IPS-15b (cell line): ENCODE measurements around the gene S100P.
A peak's percentile ranks its signal among the peaks of the same experiment; 100 is the strongest.
"Not testable (repeated sequence)": the region's sequence is repeated elsewhere in the genome, so short reads cannot be mapped to it uniquely, and the experiment has no call there.

Experiments
- H3K27me3 ChIP-seq: one replicate; pipeline ENCODE4 v1.6.1; 2013; ENCODE audit warnings: low read length; ENCODE audit not compliant: control insufficient read depth, insufficient read depth
- H3K36me3 ChIP-seq: one replicate; pipeline ENCODE4 v1.6.1; 2013; ENCODE audit warnings: low read length; ENCODE audit not compliant: control insufficient read depth, insufficient read depth
- H3K4me1 ChIP-seq: one replicate; pipeline ENCODE4 v1.6.1; 2013; ENCODE audit warnings: mild to moderate bottlenecking, low read length; ENCODE audit not compliant: control insufficient read depth, insufficient read depth
- H3K4me3 ChIP-seq: one replicate; pipeline ENCODE4 v1.5.1; 2013; ENCODE audit warnings: low read depth, low read length
- H3K9ac ChIP-seq: one replicate; pipeline ENCODE4 v1.6.1; 2013; ENCODE audit warnings: low read depth, mild to moderate bottlenecking, low read length
- H3K9me3 ChIP-seq: one replicate; pipeline ENCODE4 v1.6.1; 2013; ENCODE audit warnings: mild to moderate bottlenecking, low read length; ENCODE audit not compliant: control insufficient read depth, insufficient read depth

The S100P gene

GRCh38 chr4:6693231-6694176 is at the start of gene S100P:
S100P (plus strand) TSS chr4:6693878; CDS start chr4:6693933, 55 bp downstream.
- H3K4me1 ChIP-seq: no peaks in the 10 kb centered on the region
- no peaks in the 10 kb centered on the region for H3K27me3 ChIP-seq
- H3K36me3 ChIP-seq: no peaks in the 10 kb centered on the region
- H3K4me3 ChIP-seq: no peak within 1 kb of the TSS
- H3K9me3 ChIP-seq: no peaks in the 10 kb centered on the region
- H3K9ac ChIP-seq: no peak within 1 kb of the TSS

DNA sequence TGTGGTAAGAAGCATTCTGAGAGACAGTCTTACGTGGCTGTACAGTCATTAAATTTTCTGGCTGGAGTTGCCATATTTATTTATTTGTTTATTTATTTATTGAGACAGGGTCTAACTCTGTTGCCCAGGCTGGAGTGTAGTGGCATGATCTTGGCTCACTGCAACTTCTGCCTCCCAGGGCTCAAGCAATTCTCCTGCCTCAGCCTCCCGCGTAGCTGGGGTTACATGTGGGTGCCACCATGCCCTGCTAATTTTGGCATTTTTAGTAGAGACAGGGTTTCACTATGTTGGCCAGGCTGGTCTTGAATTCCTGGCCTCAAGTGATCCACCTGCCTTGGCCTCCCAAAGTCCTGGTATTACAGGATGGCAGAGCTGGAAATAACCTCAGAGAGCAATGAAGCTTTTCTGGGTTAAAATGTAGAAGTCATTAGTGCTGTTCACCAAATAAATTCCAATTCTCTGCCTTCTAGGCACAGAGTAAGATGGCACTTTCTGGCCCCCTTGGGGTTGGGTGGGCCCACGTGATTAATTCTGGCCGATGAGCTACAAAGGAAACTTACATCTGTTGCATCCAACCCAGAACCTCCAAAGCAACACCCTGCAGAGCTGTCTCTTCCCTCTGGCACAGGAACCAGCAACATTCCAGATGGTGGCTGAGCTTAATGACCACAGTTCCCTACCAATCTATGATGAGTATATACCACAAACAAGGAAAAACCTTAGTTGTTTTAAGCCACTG is 48.7 kb upstream of the S100P start:
- Histone ChIP-seq H3K9me3 (no peaks in the 10 kb centered on the region), H3K36me3 (peaks cover 4% of the 10 kb centered on the region), H3K4me1 (no peaks in the 10 kb centered on the region), H3K4me3 (no peak overlapping the region), H3K9ac (no peak overlapping the region), H3K27me3 (no peaks in the 10 kb centered on the region)

- peaks cover 4% of the 10 kb centered on the region for H3K36me3 ChIP-seq
- no peak overlapping the region for H3K4me3 ChIP-seq
- H3K4me1 ChIP-seq: no peaks in the 10 kb centered on the region
- no peak overlapping the region for H3K9ac ChIP-seq
- H3K9me3 ChIP-seq: no peaks in the 10 kb centered on the region
- H3K27me3 ChIP-seq: no peaks in the 10 kb centered on the region
Observed at GRCh38 chr4:6647169-6647568, 46.5 kb upstream of the S100P start.

GRCh38 chr4:6647582-6648230 is 46.0 kb upstream of the S100P start:
- Histone ChIP-seq H3K4me1 (no peaks in the 10 kb centered on the region), H3K9me3 (no peaks in the 10 kb centered on the region), H3K27me3 (no peaks in the 10 kb centered on the region), H3K4me3 (no peak overlapping the region), H3K9ac (no peak overlapping the region), H3K36me3 (peaks cover 3% of the 10 kb centered on the region)

- no peaks in the 10 kb centered on the region for H3K27me3 ChIP-seq
Observed at GRCh38 chr4:6649216-6649615, 44.5 kb upstream of the S100P start.

DNA sequence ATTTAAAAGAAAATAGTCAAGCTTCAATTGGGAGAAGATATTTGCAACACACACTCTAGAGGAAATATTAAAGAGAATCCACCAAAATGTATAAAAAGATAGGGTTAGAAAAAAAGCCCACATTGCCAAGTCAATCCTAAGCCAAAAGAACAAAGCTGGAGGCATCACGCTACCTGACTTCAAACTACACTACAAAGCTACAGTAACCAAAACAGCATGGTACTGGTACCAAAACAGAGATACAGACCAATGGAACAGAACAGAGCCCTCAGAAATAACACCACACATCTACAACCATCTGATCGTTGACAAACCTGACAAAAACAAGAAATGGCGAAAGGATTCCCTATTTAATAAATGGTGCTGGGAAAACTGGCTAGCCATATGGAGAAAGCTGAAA is 39.5 kb upstream of the S100P start:
- H3K9ac ChIP-seq, H3K4me1 ChIP-seq, H3K36me3 ChIP-seq, H3K27me3 ChIP-seq, H3K4me3 ChIP-seq, H3K9me3 ChIP-seq: not testable (repeated sequence)

More at GRCh38 chr4:6649216-6649615, 44.5 kb upstream of the S100P start:
- H3K9ac ChIP-seq: no peak overlapping the region
- H3K4me1 ChIP-seq: no peaks in the 10 kb centered on the region
- H3K36me3 ChIP-seq: no peaks in the 10 kb centered on the region
- no peaks in the 10 kb centered on the region for H3K9me3 ChIP-seq
- H3K4me3 ChIP-seq: no peak overlapping the region

- H3K36me3 ChIP-seq, H3K4me1 ChIP-seq, H3K9ac ChIP-seq, H3K4me3 ChIP-seq, H3K9me3 ChIP-seq: not testable (repeated sequence)
- H3K27me3 ChIP-seq: peaks cover 12% of the 10 kb centered on the region
Observed at GRCh38 chr4:6655291-6655690, 38.4 kb upstream of the S100P start.

- no peaks in the 10 kb centered on the region for H3K9me3 ChIP-seq
- no peak overlapping the region for H3K9ac ChIP-seq
- no peak overlapping the region for H3K4me3 ChIP-seq
- no peaks in the 10 kb centered on the region for H3K4me1 ChIP-seq
- H3K27me3 ChIP-seq: peaks cover 18% of the 10 kb centered on the region
- no peaks in the 10 kb centered on the region for H3K36me3 ChIP-seq
Observed at GRCh38 chr4:6655924-6656323, 37.8 kb upstream of the S100P start.

GRCh38 chr4:6657242-6658208 is 36.2 kb upstream of the S100P start:
- Histone ChIP-seq H3K36me3 (no peaks in the 10 kb centered on the region), H3K9ac (no peak overlapping the region), H3K4me1 (no peaks in the 10 kb centered on the region), H3K4me3 (no peak overlapping the region), H3K27me3 (peaks cover 33% of the 10 kb centered on the region), H3K9me3 (no peaks in the 10 kb centered on the region)

GRCh38 chr4:6658209-6658595 is 35.5 kb upstream of the S100P start:
- H3K4me3 ChIP-seq: peak overlapping the region; percentile 22

GRCh38 chr4:6658597-6659075 is 35.0 kb upstream of the S100P start:
- Histone ChIP-seq H3K4me1 (no peaks in the 10 kb centered on the region), H3K9me3 (no peaks in the 10 kb centered on the region), H3K27me3 (peaks cover 44% of the 10 kb centered on the region), H3K36me3 (no peaks in the 10 kb centered on the region), H3K9ac (no peak overlapping the region), H3K4me3 (peak overlapping the region; percentile 22)

More at GRCh38 chr4:6658209-6658595, 35.5 kb upstream of the S100P start:
- H3K4me1 ChIP-seq: no peaks in the 10 kb centered on the region
- no peaks in the 10 kb centered on the region for H3K36me3 ChIP-seq
- H3K9me3 ChIP-seq: no peaks in the 10 kb centered on the region
- H3K27me3 ChIP-seq: peaks cover 39% of the 10 kb centered on the region
- H3K9ac ChIP-seq: no peak overlapping the region
